KBM-7 (cell line): Measurements from ENCODE around the gene POU6F2.

ENCODE experiments used
- DNase-seq: peaks from one replicate; pipeline ENCODE4 v3.0.0-alpha.2; 2015
- in situ Hi-C: fragments of 300-500 bp; cut with MboI; formaldehyde crosslinking; loops from 2 replicates; pipeline ENCODE4 v1.14.3; 2020; ENCODE audit warnings: low sequenced_read_pairs, low pct_unique_long_range_greater_than_20kb, mixed read lengths

Gene POU6F2

GRCh38 chr7:39490296-39490695 lies 512.6 kb downstream of the POU6F2 start:
- no peak for DNase-seq
- in situ Hi-C loops = no loop called here

DNA sequence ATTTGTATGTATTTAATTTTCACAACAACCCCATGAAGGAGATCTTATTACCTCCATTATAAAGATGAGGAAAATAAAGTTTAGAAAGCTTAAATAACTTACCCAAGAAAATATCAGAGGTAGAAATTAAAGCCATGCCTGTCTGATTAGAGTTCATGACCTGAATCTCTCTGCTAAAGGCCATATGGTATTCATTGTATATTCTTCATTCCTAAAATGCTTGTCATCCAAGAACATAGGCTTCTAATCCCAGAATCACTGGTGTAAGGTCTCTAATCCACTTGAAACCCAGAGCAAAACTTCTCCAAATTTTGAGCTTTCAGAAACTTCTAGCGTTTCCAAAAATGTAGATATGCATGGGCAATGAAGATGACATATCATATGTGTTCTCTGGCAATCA lies 516.2 kb downstream of the POU6F2 start:
- in situ Hi-C loops = no loop called here
- DNase-seq = no peak

DNA sequence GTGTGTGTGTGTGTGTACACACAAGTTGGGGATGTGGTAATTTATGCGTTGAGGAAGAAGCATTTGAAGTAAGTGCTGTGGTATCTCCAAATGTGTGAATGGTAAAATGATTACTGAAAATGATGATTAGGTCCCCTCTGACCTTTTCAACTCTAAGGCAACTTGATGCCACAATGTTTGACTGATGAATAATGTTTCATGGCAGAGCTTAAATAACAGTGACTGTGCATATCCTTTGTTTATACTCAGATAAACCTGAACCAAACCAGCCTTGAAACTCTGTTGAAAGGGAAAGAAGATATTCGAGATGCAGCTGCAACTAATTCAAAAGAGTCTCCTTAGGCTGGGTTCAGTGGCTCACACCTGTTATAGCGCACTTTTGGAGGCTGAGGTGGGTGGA lies 523.6 kb downstream of the POU6F2 start:
- DNase-seq = no peak
- in situ Hi-C loops = no loop called here

DNA sequence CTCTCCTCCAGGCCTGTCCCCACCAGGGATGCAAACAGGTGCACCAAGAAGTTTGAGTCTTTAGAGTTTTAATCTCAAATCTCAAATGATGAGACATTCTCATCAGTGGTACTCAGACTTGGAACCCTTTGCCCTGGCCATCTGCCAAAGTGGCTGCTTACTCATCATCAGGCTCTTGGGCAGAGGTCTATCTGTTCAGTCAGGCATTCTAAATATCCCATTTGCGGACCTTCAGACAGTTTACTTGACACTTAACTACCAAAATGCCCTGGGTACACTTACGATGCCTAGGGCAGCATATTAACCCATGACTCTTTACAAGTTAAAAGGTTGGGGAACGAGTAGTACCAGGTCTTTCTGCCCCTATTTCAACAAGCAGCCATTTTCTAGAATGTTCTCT lies 527.3 kb downstream of the POU6F2 start:
- in situ Hi-C loops = no loop called here

DNA sequence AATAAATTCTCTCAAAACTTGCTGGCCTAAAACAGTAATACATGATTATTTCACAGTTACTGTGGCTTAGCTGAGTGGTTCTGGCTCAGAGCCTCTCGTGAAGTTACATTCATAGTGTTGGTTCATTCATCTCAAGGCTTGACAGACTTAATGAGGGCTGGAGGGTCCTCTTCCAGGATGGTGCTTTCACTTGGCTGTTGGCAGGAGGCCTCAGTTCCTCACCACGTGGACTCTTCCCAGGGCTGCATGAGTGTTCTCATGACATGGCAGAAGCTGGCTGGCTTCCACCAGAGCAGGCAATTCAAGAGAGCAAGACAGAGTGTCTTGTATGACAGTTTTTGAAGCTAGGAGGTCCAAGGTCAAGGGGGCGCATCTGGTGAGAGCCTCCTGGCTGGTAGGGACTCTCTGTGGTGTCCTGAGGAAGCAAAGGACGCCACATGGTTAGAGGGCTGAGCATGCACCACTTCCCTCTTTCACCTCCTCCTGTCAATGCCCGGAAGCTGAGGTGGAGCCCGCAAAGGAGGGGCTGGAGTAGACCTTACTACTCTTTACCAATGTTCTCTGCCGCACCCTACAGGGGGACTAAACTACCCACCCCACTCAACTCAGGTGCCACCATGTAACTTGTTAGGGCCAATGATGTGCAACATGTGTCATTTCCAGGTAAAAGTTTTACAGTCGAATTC lies 530.3 kb downstream of the POU6F2 start:
- in situ Hi-C loops = no loop called here
- DNase-seq = peak; percentile 89

More for the DNA sequence above, 527.3 kb downstream of the POU6F2 start:
- DNase-seq = no peak

- in situ Hi-C loops = no loop called here
- DNase-seq = peak; percentile 42
Observed at GRCh38 chr7:39509436-39509835, 531.7 kb downstream of the POU6F2 start.

DNA sequence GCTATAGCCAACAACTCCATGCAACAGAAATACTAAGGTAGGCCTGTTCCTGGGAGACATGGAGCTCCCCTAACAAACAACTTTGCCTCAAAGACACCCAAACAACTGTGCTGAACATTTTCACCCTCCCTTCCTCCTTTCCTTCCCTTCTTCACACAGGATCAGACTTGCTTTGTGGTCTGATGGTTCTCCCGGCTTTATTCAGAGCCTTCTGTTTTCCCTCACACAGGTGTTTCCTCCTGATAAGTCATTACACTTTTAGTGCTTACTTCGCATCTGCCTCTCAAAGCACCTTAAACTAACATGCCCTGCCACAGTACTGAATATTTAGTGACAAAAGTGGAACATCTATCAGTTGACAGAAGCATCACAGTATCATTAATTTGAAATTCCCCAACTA lies 532.2 kb downstream of the POU6F2 start:
- peak; percentile 75 for DNase-seq
- in situ Hi-C loops = no loop called here

DNA sequence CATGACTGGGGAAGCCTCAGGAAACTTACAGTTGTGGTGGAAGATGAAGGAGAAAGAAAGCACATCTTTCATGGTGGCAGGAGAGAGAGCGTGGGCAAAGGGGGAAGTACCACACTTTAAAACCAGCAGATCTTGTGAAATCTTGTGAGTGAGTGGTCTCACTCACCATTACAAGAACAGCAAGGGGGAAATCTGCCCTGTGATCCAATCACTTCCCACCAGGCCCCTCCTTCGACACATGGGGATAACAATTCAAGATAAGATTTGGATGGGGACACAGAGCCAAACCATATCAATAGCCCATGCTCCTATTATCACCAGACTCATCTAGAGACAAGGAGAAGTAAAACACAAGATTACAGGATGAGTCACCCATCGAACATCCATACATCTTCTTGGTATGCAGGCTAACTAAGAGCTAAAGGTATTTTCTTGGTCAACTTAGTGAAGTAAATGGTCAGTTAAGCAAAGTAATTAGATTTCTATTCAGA lies 533.2 kb downstream of the POU6F2 start:
- in situ Hi-C loops = no loop called here
- DNase-seq = peak; percentile 60

DNA sequence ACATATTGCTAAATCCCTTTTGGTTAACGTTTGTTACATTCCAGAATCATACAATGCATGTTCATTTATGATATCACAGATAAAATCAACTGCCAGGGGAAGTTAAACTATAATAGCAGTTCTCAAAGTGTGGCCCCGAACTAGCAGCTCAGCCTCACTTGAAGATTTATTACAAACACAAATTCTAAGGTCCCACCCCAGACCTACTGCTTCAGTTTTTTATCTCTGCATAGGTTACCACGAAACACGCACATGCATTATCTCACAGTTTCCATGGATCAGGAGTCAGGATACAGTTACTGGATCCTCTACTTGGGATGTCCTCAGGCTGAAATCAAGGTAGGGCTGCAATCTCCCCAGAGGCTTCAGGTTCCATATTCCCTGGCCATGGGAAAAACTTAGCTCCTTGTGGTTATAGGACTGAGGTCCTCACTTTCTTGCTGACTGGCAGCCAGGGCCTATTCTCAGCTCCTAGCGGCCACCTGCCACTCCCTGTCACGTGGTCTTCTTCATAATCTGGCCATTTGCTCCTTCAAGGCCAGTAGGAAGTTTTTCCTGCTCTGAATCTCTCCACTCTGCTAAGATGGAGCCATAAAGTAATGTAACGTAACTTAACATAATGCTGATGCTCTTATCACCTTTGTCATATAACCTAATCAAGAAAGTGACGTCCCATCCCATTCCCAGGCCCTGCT lies 538.0 kb downstream of the POU6F2 start:
- DNase-seq = no peak
- in situ Hi-C loops = no loop called here

DNA sequence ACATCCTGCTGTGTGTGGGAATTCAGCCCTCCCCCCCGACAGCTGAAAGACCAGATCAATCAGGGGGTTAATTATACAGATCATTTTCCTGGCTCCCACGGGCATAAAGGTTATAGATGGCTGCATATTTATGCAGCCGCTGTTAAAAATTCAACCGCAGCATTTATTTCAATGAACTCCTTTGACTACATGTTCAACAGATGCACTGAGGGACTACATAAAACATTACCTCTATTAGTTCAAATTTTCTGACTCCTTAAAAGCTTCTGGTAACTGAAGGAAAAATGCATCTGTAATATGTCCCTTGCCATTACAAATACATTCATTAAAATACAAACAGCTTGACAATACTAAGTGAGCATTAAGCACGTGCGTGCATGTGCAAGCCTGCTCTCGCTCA lies 538.8 kb downstream of the POU6F2 start:
- in situ Hi-C loops = no loop called here
- DNase-seq = no peak

GRCh38 chr7:39517240-39517639 lies 539.5 kb downstream of the POU6F2 start:
- in situ Hi-C loops = no loop called here
- DNase-seq = no peak
